SK-N-SH (cell line): Measurements from ENCODE around the gene ASCL5.

Experiments used
- EP300 ChIP-seq, 2 experiments: IDR thresholded peaks; 2 replicates each; pipeline versions ENCODE4 v1.4.0 to v1.6.1; 2012; ENCODE audit warnings: borderline replicate concordance in 1 of 2, low read depth in 1 of 2, low read length in 1 of 2
- NFIC ChIP-seq: IDR thresholded peaks from 2 replicates; pipeline ENCODE4 v1.4.0; 2012; ENCODE audit warnings: borderline replicate concordance
- POLR2AphosphoS5 ChIP-seq: IDR thresholded peaks from 2 replicates; pipeline ENCODE4 v1.6.1; 2012; ENCODE audit warnings: low read depth, low read length
- RCOR1 ChIP-seq: fragments of 150-350 bp; IDR thresholded peaks from 2 replicates; pipeline ENCODE4 v1.6.1; 2017; ENCODE audit warnings: antibody characterized with exemption, low read length
- TF ChIP-seq, protein P1 (sequence below): fragments of 200-600 bp; sonication (generic); IDR thresholded peaks from 2 replicates; pipeline ENCODE4 v1.6.1; 2017; ENCODE audit warnings: antibody characterized with exemption, mild to moderate bottlenecking, moderate library complexity

DNA sequence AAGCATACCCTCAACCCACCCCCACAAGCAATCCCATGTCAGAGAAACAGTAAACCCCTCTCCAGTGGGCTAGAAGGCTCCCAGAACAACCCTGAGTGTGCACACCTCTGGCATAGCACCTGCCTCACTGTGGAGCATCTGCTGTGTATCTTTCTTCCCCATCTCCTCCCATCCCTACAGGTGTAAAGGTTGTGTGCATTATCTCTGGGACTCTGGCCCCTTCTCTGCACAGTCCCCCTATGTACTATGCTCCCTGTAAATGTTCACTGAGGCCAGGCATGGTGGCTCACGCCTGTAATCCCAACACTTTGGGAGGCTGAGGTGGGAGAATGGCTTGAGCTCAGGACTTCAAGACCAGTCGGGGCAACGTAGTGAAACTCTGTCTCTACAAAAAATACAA, 14.1 kb downstream of the ASCL5 start:
- TF ChIP-seq POLR2AphosphoS5 (no peak), RCOR1 (no peak), NFIC (no peak), EP300 (IDR thresholded peaks at IDR 0.05; ENCODE audit: borderline replicate concordance in 1 of 2, low read depth in 1 of 2, low read length in 1 of 2) (no peak)
- TF ChIP-seq, protein P1, sequence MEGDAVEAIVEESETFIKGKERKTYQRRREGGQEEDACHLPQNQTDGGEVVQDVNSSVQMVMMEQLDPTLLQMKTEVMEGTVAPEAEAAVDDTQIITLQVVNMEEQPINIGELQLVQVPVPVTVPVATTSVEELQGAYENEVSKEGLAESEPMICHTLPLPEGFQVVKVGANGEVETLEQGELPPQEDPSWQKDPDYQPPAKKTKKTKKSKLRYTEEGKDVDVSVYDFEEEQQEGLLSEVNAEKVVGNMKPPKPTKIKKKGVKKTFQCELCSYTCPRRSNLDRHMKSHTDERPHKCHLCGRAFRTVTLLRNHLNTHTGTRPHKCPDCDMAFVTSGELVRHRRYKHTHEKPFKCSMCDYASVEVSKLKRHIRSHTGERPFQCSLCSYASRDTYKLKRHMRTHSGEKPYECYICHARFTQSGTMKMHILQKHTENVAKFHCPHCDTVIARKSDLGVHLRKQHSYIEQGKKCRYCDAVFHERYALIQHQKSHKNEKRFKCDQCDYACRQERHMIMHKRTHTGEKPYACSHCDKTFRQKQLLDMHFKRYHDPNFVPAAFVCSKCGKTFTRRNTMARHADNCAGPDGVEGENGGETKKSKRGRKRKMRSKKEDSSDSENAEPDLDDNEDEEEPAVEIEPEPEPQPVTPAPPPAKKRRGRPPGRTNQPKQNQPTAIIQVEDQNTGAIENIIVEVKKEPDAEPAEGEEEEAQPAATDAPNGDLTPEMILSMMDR: no peak
